IMR-90 (cell line): ENCODE data around the gene ACBD3.

Experiments
- CEBPB ChIP-seq: IDR thresholded peaks from 2 replicates; pipeline ENCODE4 v1.6.1; 2012; ENCODE audit warnings: low read depth, low read length, improper control_type of control experiment
- CTCF ChIP-seq: conservative IDR thresholded peaks from 2 replicates; pipeline ENCODE4 v1.5.1; 2012; ENCODE audit warnings: mild to moderate bottlenecking, low read depth, low read length, improper control_type of control experiment
- POLR2A ChIP-seq: IDR thresholded peaks from 2 replicates; pipeline ENCODE4 v1.6.1; 2012; ENCODE audit warnings: mild to moderate bottlenecking, low read depth, low read length
- USF2 ChIP-seq: fragments of 150-350 bp; IDR thresholded peaks from 2 replicates; pipeline ENCODE4 v1.6.1; 2017; ENCODE audit warnings: mild to moderate bottlenecking, antibody characterized with exemption, low read length, low read depth

- TF ChIP-seq CTCF, result no peak
- TF ChIP-seq POLR2A, result no peak
- TF ChIP-seq CEBPB, result no peak
- no peak for TF ChIP-seq USF2
These were observed 66.1 kb downstream of the ACBD3 start for GRCh38 chr1:226120398-226120797.
